HG03571 (cell line): ENCODE results near the gene IGSF22.
"Not testable (repeated sequence)": the region's sequence is repeated elsewhere in the genome, so short reads cannot be mapped to it uniquely, and the experiment has no call there.

Source experiments
- ATAC-seq: cut with Tn5 transposase; IDR thresholded peaks from one replicate; pipeline ENCODE4 v1.9.1; 2021; ENCODE audit not compliant: unreplicated experiment

Gene IGSF22

DNA sequence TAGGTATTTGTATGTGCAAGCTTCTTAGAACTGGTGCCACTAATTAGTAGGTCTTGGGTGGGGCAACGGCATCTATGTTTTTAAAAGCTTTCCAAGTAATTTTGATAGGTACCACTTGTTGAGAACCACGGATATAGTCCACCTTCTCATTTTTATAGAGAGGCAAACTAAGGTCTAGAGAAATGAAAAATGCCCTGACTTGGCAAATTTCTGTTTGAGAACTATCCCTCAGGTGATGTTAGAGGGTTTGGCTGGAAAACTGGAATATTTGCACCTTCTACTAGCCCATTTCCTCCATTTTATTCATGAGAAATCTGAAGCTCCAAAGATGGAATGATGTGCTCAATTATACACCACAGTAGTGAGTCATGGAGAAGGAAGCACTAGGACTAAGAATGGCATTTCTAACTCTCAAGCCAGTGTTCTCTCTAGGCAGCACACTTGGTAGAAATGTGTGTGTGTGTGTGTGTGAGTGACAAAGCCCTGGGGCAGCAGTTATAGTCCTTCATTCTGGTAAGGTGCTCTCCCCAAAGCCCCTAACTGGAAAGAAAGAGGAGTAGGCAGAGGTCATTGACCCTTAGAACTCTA, 29.3 kb downstream of the IGSF22 start:
- ATAC-seq, result no peak

DNA sequence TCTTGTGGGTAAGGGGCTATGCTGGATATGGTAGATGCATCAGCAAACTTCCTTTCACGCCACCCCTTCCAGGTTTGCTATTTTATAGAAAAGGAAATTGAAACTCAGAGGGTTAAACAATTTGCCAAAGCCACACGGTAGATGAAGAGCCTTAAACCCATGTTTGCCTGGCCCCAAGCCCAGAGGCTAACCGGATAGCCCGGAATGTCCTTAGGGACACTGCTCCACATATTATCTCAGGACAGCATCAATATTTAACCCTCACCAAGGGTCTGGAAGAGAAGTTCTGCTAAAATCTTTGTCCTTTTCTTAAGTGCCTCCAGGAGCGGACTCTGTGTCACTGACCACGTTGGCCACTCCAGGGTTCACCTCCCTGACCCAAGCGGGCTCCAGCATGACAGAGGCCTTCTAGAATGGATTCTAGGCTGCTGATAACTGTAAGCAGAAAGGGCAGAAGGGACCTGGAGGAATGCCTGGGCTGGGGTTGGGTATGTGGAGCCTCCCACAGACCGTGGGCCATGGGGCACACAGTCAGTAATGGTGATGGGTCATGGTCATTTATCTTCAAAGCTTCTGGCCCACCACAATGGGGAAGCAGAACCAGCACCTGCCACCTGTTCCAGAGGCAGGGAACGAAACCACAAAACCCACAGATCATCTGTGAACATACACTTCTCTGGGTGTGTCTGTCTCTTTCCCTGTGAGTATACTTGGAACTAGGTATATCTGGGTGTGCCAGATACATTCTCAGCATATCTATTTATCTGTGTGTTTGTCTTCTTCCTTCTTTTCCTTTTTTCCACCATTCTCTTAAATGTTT, 32.8 kb downstream of the IGSF22 start:
- no peak for ATAC-seq

DNA sequence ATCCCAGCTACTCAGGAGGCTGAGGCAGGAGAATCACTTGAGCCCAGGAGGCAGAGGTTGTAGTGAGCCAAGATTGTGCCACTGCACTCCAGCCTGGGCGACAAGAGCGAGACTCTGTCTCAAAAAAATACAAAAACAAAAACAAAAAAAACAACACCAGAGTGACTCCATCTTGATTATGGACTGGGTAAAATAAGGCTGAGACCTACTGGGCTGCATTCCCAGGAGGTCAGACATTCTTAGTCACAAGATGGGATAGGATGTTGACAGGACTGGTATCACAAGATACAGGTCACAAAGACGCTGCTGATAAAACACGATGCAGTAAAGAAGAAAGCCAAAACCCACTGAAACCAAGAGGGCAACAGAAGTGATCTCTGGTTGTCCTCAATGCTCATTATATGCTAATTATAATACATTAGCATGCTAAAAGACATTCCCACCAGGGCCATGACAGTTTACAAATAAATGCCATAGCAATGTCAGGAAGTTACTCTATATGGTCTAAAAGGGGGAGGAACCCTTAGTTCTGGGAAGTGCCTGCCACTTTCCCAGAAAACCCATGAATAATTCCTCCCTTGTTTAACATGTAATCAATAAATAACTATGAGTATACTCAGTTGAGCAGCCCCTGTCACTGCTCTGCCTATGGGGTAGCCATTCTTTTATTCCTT, 34.4 kb downstream of the IGSF22 start:
- ATAC-seq, result not testable (repeated sequence)

DNA sequence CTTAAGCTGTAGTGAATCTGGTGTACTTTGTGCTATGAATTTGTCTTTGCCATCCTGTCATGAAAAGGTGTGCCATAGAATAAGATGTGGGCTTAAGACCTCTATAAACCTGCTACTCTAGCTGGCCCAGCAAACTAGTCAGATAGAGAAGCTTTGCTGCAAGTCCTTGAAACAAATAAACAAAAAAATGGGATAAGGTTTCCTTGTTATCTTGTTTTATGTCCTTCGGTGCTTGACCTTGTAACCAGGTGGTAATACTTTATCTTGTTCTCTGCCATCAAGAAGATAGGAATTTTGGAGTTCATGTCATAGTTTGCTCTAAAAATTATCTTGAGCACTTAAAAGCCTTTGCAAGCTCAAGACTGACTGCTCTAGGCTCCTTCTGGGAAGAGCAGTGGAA, 41.7 kb downstream of the IGSF22 start:
- ATAC-seq, result no peak

DNA sequence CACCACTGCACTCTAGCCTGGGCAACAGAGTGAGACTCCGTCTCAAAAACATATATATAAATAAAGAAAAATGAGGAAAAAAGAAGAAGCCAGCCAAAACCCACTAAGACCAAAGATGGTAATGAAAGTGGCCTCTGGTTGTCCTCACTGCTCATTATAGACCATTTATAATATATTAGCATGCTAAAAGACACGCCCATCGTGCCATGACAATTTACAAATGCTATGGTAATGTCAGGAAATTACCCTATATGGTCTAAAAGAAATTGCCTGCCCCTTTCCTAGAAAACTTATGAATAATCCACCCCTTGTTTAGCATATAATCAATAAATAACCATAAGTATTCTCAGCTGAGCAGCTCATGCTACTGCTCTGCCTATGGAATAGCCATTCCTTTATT, 43.5 kb downstream of the IGSF22 start:
- ATAC-seq, result no peak

DNA sequence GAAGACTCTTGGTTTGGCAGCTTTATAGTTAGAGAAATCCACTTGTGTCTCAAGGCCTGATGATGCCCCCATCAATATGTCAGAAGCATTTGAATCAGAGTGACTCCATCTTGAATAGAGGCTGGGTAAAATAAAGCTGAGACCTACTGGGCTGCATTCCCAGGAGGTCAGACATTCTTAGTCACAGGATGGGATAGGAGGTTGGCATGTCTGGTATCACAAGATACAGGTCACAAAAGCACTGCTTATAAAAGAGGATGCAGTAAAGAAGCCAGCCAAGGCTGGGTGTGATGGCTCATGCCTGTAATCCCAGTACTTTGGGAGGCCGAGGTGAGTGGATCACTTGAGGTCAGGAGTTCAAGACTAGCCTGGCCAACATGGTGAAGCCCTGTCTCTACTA, 44.0 kb downstream of the IGSF22 start:
- not testable (repeated sequence) for ATAC-seq

DNA sequence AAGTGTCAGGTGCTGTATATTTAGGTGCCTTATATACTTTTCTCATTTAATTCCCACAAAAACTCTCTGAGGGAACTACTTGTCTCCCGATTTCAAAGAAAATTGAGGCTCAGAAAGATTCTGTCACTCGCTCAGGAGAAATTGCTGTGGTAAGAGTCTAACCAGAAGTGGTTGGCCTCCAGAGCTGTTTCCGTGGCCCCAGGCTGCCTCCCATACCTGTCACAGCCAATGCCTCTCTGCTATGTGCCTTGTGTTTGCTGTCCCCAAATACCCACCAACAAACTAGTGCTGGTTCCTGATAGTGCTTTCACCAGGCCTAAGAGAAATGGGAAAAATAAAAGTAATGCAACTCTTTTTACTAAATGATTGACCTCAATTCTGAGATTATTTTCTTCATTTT, 48.4 kb downstream of the IGSF22 start:
- ATAC-seq, result no peak

DNA sequence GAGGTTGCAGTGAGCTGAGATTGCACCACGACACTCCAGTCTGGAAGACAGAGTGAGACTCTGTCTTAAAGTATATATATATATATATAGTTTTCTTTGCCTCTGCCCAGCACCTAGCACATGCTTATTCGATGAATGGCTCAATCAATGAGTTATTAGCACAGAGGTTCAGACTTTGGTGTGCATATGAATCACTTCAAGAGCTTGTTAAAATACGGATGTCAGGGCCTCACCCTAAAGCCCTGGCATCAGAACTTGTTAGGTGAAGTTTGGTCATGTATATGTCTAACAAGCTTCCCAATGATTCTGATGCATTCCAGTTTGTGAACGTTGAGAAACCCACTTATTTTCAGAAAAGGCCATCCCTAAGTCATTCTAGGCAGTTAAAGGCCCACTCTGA, 49.2 kb downstream of the IGSF22 start:
- ATAC-seq, result no peak

DNA sequence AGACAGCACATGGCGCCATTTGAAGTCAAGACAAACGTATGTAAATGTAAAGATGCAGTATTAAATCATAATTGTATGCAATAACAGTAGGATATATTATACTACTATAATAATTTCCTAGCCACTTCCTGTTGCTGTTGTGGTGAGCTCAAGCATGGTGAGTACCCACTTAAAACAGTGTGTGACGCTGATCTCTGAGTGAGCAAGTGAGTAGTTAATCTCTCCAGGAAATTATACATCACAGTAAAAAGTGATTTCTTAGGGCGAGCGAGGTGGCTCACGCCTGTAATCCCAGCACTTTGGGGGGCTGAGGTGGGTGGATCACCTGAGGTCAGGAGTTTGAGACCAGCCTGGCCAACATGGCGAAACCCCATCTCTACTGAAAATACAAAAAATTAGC, 53.8 kb downstream of the IGSF22 start:
- not testable (repeated sequence) for ATAC-seq

DNA sequence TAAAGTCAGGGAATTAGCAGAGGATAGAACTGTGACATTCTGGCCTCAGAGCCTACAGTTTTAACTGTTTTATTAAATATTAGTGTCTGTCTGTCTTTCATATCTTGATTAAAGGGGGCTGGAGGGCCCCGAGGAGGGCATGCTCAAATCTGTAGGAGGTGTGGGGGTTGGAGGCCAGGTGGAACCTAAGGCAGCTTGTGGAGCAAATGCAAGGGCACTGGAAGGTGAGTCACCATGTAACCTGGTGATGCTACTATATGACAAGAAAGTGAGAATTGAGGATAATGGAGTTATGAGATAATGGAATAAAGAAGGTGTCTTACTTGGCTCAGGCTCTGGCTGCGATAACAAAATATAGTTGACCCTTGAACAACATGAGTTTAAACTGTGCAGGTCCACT, 54.7 kb downstream of the IGSF22 start:
- no peak for ATAC-seq

DNA sequence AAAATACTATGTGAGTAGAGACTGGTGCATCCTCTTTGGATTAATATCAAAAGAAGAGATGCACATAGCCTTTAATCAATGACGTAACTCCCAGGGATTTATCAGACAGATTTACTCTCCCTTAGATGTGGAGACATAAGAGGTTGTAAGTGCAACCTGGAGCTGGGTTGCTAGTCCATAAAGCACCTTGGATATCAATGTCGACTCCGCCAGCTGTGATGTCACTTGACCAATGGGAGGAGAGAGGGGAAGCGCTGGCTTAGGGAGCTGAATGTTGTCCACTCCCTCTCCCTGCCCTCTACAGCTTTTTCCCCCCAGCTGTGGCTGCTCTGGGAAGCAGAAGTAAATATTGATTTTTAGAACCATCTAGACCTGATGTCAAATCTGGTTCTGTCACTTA, 56.3 kb downstream of the IGSF22 start:
- ATAC-seq, result no peak

DNA sequence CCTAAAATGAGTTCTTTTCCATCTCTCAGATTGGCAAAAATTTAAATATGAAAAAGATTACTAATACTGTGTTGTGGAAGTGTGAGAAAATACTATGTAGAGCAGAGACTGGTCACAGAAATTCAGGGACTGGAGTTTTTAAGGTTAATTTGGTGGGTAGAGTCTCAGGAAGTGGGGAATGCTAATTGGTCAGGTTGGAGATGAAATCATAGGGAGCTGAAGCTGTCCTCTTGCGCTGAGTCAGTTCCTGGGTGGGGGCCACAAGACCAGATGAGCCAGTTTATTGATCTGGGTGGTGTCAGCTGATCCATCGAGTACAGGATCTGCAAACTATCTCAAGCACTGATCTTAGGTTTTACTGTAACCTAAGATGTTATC, 56.8 kb downstream of the IGSF22 start:
- ATAC-seq, result no peak

DNA sequence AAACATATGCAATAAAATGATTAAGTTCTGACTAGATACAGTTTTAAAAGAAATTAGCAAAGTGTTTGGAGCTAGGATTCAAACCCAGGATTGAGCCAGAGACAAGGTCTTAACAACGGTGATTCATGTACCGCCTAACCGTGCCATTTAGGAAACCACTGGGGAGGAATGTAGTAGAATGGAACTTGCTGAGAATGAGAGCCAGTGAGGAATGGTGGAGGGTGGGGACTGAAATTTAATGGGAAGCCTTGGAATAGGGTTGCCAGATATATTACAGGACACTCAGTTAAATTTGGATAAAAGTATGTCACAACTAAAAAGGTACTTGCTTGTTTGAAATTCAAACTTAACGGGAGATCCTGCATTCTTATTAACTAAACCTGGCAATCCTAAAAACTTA, 57.9 kb downstream of the IGSF22 start:
- ATAC-seq, result no peak

DNA sequence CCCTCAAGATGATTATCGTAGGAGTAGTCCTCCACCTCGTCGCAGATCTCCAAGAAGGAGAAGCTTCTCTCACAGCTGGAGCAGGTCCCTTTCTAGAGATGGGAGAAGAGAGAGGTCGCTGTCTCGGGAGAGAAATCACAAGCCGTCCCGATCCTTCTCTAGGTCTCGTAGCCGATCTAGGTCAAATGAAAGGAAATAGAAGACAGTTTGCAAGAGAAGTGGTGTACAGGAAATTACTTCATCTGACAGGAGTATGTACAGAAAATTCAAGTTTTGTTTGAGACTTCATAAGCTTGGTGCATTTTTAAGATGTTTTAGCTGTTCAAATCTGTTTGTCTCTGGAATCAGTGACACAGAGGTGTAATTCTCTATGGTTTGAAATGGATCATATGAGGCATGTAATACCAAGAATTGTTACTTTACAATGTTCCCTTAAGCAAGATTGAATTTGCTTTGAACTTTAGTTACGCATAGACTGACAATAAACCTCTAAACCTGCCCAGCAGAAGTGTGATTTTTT, 60.6 kb downstream of the IGSF22 start:
- ATAC-seq, result not testable (repeated sequence)

DNA sequence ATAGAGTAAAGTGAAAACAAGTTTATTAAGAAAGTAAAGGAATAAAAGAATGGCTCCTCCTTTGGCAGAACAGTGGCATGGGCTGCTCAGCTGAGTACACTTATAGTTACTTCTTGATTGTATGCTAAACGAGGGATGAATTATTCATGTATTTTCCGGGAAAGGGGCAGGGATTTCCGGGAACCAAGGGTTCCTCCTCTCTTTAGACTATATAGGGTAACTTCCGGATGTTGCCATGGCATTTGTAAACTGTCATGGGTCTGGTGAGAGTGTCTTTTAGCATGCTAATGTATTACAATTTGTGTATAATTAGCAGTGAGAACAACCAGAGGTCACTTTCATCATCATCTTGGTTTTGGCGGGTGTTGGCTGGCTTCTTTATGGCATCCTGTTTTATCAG, 68.3 kb downstream of the IGSF22 start:
- no peak for ATAC-seq
